ENCODE data around the gene RNF6. TPM values are rescaled to one million over a fixed set of nuclear protein-coding genes. Genes with fewer than 3 reads are reported as not detected.
A peak's percentile ranks its signal among the peaks of the same experiment; 100 is the strongest.

RNF6 gene
- total RNA-seq: 10 to 100 TPM; 18.1 to 20.4 TPM
- 12.4 TPM for polyA plus RNA-seq (2013, experiment 1 of 2)
- polyA plus RNA-seq (2013, experiment 2 of 2): 13.1 TPM
- long read RNA-seq, experiment 1, partial matches to known transcripts: 1 of 8 reads
- long read RNA-seq, experiment 1, other reads (novel, unspliced or antisense): 5 of 8 reads
- long read RNA-seq, experiment 2, transcript RNF6-203 (5 exons, 3,706 nt): minor isoform, 12 of 41 reads
- long read RNA-seq, experiment 2, transcript RNF6-201 (5 exons, 3,282 nt): major isoform, 19 of 41 reads
- long read RNA-seq, experiment 2, partial matches to known transcripts: 3 of 41 reads
- long read RNA-seq, experiment 2, other reads (novel, unspliced or antisense): 6 of 41 reads
- long read RNA-seq, experiment 3, transcript RNF6-201 (5 exons, 3,282 nt): major isoform, 50 of 110 reads
- long read RNA-seq, experiment 3, transcript RNF6-203 (5 exons, 3,706 nt): minor isoform, 36 of 110 reads
- long read RNA-seq, experiment 3, partial matches to known transcripts: 5 of 110 reads
- long read RNA-seq, experiment 3, other reads (novel, unspliced or antisense): 17 of 110 reads
- long read RNA-seq, experiment 4, partial matches to known transcripts: 0 of 25 reads
- long read RNA-seq, experiment 4, other reads (novel, unspliced or antisense): 19 of 25 reads

- H3K4me1 Mint-ChIP-seq: peaks cover 18% of the 10 kb centered on the region
- no peaks in the 10 kb centered on the region for H3K9me3 Mint-ChIP-seq
- H3K4me1 ChIP-seq (ENCODE audit: control insufficient read depth, insufficient read depth, low read length): peaks cover 5% of the 10 kb centered on the region
- H3K36me3 Mint-ChIP-seq (ENCODE audit: low read depth): peaks cover 23% of the 10 kb centered on the region
- H3K9ac ChIP-seq (ENCODE audit: extremely low read depth, low read length, poor library complexity, severe bottlenecking): peak within 1 kb of the TSS; percentile 85
- H3K4me3 ChIP-seq (ENCODE audit: low read length): peak within 1 kb of the TSS; percentile 93
- peak; percentile 97 for DNase-seq
- peak within 1 kb of the TSS; percentile 95 for H3K27ac Mint-ChIP-seq
- peaks cover 32% of the 10 kb centered on the region for H3K36me3 ChIP-seq (ENCODE audit: control insufficient read depth, insufficient read depth, low read length)
- peak within 1 kb of the TSS; percentile 83 for H3K4me3 Mint-ChIP-seq
- H3K9me3 ChIP-seq (ENCODE audit: control insufficient read depth, low read length): no peaks in the 10 kb centered on the region
- TF ChIP-seq CTCF (conservative IDR thresholded peaks at IDR 0.05): no peak
- peaks cover 20% of the 10 kb centered on the region for H3K27me3 Mint-ChIP-seq (ENCODE audit: insufficient read depth)
- H3K27ac ChIP-seq (ENCODE audit: low read depth, low read length): peak within 1 kb of the TSS; percentile 91
- H3K27me3 ChIP-seq (ENCODE audit: control insufficient read depth, insufficient read depth, low read length, poor library complexity, severe bottlenecking): peaks cover 13% of the 10 kb centered on the region
- 0% methylated on average over 26 to 67 of the region's 67 CpGs for WGBS, 2 experiments (ENCODE audit: insufficient coverage in 1 of 2, insufficient read length in 1 of 2)
Measured at GRCh38 chr13:26221721-26222519, at the start of gene RNF6. Gene RNF6, minus strand, starts transcription at chr13:26222314. Its CDS starts 2,665 bp downstream, at chr13:26219649.

GRCh38 chr13:26270707-26271106 lies 48.6 kb upstream of the RNF6 start:
- Histone ChIP-seq H3K36me3 (ENCODE audit: control insufficient read depth, insufficient read depth, low read length) (no peaks in the 10 kb centered on the region), H3K27ac (ENCODE audit: low read depth, low read length) (no peak overlapping the region), H3K27me3 (ENCODE audit: control insufficient read depth, insufficient read depth, low read length, poor library complexity, severe bottlenecking) (no peaks in the 10 kb centered on the region), H3K4me3 (ENCODE audit: low read length) (no peak overlapping the region), H3K4me1 (ENCODE audit: control insufficient read depth, insufficient read depth, low read length) (peaks cover 10% of the 10 kb centered on the region), H3K9me3 (ENCODE audit: control insufficient read depth, low read length) (no peaks in the 10 kb centered on the region), H3K9ac (ENCODE audit: extremely low read depth, low read length, poor library complexity, severe bottlenecking) (no peak overlapping the region)
- TF ChIP-seq CTCF (conservative IDR thresholded peaks at IDR 0.05): no peak
- Mint-ChIP-seq H3K36me3 (ENCODE audit: low read depth) (no peaks in the 10 kb centered on the region), H3K4me1 (peaks cover 11% of the 10 kb centered on the region), H3K4me3 (no peak overlapping the region), H3K27me3 (ENCODE audit: insufficient read depth) (no peaks in the 10 kb centered on the region), H3K27ac (no peak overlapping the region), H3K9me3 (no peaks in the 10 kb centered on the region)
- WGBS, 2 experiments (ENCODE audit: insufficient coverage in 1 of 2, insufficient read length in 1 of 2): 99 to 100% methylated on average over 1 to 3 of the region's 3 CpGs
- DNase-seq: no peak

GRCh38 chr13:26266311-26266710 lies 44.2 kb upstream of the RNF6 start:
- H3K4me3 Mint-ChIP-seq: no peak overlapping the region
- peaks cover 10% of the 10 kb centered on the region for H3K4me1 ChIP-seq (ENCODE audit: control insufficient read depth, insufficient read depth, low read length)
- no peak for DNase-seq

More at GRCh38 chr13:26266311-26266710, 44.2 kb upstream of the RNF6 start:
- Histone ChIP-seq H3K27ac (ENCODE audit: low read depth, low read length) (no peak overlapping the region), H3K27me3 (ENCODE audit: control insufficient read depth, insufficient read depth, low read length, poor library complexity, severe bottlenecking) (no peaks in the 10 kb centered on the region), H3K9ac (ENCODE audit: extremely low read depth, low read length, poor library complexity, severe bottlenecking) (no peak overlapping the region), H3K36me3 (ENCODE audit: control insufficient read depth, insufficient read depth, low read length) (no peaks in the 10 kb centered on the region), H3K9me3 (ENCODE audit: control insufficient read depth, low read length) (no peaks in the 10 kb centered on the region), H3K4me3 (ENCODE audit: low read length) (no peak overlapping the region)
- Mint-ChIP-seq H3K36me3 (ENCODE audit: low read depth) (peaks cover 4% of the 10 kb centered on the region), H3K27ac (no peak overlapping the region), H3K27me3 (ENCODE audit: insufficient read depth) (no peaks in the 10 kb centered on the region), H3K9me3 (peaks cover 2% of the 10 kb centered on the region), H3K4me1 (peaks cover 15% of the 10 kb centered on the region)
- TF ChIP-seq CTCF (conservative IDR thresholded peaks at IDR 0.05): no peak
- 90 to 97% methylated on average over 2 to 3 of the region's 3 CpGs for WGBS, 2 experiments (ENCODE audit: insufficient coverage in 1 of 2, insufficient read length in 1 of 2)

All from endodermal cell (in vitro differentiated cells).